SIG-M5 treated with dmso at 0.1 percent for 504 hours (cell line): ENCODE measurements around the gene TMEM154.
"Not testable (repeated sequence)": the region's sequence is repeated elsewhere in the genome, so short reads cannot be mapped to it uniquely, and the experiment has no call there.

Experiments
- DNase-seq: peaks from one replicate; lab custom pipeline; 2025; ENCODE audit not compliant: unreplicated experiment; lab: John Stamatoyannopoulos, UW

Gene TMEM154

GRCh38 chr4:152667781-152668180, 12.0 kb downstream of the TMEM154 start:
- DNase-seq = no peak

GRCh38 chr4:152666946-152667345, 12.9 kb downstream of the TMEM154 start:
- no peak for DNase-seq

DNA sequence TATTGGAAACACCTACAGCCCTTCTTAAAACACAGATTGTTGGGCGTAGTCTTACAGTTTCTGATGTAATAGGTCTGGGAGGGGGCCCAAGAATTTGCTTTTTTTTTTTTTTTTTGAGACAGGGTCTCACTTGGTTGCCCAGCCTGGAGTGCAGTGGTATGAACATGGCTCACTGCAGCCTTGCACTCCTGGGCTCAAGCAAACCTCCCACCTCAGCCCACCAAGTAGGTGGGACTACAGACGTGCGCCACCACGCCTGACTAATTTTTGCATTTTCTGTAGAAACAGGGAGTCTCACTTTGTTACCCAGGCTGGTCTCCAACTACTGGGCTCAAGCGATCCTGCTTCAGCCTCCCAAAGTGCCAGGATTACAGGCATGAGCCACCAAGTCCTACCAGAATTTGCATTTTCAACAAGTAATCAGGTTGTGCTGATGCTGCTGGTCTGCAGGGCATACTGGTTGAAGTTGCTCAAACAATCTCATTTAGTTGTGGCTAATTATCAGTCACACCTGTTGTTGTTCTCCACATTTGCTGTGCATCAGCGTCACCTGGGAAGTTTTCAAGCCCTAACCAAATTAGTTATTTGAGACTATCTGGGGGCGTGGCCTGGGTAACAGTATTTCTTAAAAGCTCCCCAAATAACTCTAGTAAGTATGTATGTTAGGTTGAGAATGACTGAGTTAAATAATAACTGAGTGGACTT, 14.0 kb downstream of the TMEM154 start:
- DNase-seq = no peak

GRCh38 chr4:152664067-152664378, 15.8 kb downstream of the TMEM154 start:
- not testable (repeated sequence) for DNase-seq

DNA sequence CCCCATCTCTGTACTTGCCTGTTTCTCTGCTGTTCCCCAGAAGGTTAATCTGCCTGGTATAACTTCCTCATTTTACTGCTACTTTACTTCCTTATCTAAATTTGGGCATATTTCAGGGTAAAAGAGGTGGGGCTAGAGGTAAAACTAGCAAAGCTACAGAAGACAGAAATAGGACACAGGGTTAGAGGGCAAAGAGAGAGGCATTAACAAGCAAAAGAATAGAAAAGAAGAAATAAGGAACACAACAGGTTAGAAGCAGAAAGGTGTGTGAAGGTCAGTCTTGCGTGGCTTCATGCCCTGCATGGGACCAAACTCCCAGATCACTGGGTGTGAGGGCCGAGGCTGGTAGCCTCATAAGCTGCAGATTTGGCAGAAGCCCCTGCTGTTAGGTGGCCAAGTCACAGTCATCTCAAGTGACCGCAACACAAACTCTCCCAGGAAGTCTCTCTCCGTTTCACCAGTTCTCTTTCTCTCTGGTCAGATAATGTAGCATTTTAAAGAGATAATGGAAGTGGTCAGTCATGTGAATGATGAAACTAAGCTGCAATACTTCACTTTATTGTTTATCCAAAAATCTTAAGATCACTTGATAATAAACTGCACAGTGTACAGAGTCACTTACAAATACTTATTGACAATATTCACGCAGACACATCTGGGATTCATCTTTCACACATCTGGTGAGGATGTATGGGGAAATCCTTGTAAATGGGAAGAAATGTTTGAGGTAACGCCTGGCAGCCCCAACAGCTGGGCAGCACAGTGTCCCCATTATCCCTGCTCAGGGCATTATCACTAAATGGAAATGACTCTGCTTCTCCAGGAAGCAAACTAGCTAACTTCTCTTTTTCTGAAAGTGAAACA, 16.4 kb downstream of the TMEM154 start:
- peak; percentile 90 for DNase-seq

DNA sequence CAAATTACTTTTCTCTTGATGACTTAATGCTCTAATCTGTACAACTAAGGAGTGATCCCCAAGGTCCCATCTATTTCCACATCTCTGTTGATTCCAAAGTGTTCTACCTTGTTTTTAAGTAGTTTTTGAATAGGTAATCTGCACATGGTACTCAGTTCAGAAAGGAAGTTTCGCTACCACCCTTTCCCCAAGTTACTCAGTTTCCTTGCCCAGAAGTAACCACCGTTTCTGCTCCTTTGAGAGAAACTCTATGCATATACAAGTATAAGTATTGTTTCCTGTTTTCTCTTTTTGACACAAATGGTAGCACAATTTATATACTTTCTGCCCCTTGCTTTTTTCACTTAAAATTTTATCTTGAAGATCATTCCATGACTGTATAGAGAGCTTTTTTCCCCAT, 18.1 kb downstream of the TMEM154 start:
- no peak for DNase-seq

DNA sequence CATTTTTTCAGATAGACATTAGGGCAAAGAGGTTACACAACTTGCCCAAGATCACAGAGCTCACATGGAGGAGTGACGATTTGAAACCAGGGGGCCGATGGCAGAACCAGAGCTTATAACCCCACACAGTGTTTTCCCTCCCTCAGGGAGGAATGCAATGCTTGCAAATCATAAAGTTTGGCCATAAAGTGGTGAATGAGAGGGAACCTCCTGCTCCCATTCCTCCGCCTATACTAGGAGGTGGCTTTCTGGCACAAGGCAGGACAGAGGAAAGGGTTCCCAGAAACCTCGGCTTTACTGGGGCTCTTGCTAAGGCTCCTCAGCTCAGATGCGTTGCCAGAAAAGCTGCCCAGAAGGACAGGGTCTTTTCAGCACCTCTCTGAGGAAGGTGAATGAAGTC, 19.3 kb downstream of the TMEM154 start:
- no peak for DNase-seq

DNA sequence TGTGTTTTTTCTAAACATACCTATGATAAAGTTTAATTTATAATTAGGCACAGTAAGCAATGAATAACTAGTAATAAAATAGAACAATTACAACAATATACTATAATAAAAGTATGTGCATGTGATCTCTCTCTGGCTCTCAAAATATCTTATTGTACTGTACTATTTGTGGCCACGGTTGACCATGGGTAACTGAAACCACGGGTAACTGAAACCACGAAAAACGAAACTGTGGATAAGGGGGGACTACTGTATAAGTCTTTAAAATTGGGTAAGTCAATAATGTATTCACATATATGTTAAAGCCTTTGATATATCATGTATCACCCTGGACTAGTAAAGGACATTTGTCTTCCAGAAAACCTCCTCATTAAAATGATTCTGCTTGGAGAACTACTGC, 20.0 kb downstream of the TMEM154 start:
- no peak for DNase-seq

DNA sequence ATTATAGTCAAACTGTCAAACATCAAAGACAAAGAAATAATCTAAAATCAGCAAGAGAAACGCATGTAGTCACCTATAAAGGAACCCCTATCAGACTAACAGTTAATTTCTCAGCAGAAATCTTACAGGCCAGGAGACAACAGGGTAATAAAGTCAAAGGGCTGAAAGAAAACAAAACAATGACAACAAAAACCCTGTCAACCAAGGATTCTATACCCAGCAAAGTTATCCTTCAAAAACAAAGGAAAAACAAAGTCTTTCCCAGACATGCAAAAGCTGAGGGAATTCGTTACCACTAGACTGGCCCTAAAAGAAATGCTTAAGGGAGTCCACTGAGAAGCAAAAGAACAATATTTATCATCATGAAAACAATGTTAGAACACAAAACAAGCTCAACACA, 22.1 kb downstream of the TMEM154 start:
- DNase-seq = no peak

DNA sequence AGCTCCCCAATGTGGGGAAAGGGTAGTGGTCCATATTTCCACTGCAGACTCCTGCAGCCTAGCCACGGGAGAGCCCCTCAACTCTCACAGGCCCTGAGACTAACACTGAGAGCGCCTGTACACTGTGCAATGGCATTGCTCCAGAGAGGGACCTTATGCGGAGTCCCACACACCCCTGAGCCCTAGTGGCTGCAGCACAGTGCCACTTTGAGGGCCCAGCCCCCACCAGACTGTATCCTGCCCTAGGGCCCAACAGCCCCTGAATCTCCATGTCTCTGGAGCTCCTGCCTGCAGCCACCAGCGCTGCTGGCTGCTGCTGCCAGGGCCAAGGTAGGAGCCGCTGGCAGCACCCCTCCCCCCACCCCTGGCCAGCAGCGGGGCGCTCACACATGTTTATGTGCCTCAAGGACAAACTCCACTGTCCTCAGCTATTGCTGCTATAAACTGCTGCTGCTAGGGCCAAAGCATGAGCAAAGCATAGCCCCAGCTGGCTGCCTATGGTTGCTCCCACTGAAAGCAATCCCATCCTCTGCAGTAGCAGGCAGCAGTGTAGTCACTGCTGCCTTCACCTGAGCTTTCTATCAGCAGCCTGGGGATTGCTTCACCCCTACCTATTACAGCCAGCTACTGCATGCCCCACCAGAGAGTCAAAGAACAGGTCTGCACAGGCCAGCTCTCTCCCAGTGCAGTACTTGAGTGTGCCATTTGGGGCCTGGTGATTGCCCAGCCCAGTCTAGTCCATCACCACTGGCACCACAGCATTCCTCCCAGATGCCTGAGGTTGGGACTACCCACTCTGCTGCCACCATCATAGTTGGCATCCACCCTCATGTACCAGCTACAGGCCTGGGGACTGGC, 24.3 kb downstream of the TMEM154 start:
- DNase-seq = no peak

- no peak for DNase-seq
Measured at GRCh38 chr4:152652102-152652501, 27.7 kb downstream of the TMEM154 start.

DNA sequence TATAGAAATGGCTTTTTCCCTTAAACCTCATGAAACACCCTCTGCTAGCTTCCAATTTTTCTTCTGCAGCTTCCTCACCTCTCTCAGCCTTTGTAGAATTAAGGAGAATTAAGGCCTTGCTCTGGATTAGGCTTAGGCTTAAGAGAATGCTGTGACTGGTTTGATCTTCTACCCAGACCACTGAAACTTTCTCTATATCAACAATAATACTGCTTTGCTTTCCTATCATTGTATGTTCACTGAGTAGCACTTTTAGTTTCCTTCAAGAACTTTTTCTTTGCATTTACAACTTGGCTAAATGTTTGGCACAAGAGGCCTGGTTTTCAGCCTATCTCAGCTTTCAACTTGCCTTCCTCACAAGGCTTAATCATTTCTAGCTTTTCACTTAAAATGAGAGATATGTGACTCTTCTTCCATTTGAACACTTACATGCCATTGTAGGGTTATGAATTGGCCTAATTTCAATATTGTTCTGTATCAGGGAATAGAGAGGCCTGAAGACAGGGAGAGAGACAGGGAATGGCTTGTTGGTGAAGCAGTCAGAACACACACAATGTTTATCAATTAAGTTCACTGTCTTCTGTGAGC, 28.2 kb downstream of the TMEM154 start:
- no peak for DNase-seq

- no peak for DNase-seq
Measured at GRCh38 chr4:152646221-152646620, 33.6 kb downstream of the TMEM154 start.

DNA sequence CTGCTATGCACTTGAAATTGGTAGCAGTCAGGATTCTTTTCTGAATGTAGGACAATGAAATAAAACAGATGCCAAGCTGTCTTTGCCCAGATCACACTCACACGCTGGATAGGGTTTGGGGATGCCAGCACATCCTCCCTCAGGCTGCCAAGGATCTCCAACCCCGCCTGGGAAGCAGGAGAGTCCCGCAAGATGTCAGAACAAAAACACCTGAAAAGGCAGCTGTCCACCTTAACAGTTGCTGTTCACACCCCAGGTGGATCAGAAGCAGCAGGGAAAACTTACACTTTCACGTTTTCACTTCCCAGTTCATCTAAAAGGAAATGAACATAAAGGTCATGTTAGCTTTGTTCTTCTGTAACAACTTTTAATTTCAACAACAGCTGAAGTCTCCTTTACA, 35.7 kb downstream of the TMEM154 start:
- DNase-seq = no peak

- DNase-seq = peak; percentile 88
Measured at GRCh38 chr4:152643153-152644035, 36.4 kb downstream of the TMEM154 start.

- DNase-seq = peak; percentile 30
Measured at GRCh38 chr4:152640058-152640921, 39.5 kb downstream of the TMEM154 start.

DNA sequence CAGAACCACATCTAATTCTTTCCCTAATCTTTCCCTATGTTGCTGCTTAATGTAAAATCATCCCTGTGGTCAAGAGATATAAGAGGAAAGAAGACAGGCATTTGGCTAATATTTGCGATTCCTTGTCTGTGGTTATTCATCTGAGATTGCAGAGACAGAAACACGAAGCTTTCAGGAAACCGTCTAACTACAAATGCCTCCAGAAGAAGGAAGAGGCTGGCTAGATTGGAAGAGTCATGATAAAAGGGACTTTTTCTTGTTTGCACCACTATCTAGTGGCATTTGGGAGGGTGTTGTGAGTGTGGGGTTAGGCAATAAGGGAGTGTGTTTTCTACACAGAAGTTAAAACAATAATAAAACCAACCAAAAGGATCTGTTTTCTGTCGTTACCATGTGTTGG, 43.9 kb downstream of the TMEM154 start:
- peak; percentile 52 for DNase-seq

DNA sequence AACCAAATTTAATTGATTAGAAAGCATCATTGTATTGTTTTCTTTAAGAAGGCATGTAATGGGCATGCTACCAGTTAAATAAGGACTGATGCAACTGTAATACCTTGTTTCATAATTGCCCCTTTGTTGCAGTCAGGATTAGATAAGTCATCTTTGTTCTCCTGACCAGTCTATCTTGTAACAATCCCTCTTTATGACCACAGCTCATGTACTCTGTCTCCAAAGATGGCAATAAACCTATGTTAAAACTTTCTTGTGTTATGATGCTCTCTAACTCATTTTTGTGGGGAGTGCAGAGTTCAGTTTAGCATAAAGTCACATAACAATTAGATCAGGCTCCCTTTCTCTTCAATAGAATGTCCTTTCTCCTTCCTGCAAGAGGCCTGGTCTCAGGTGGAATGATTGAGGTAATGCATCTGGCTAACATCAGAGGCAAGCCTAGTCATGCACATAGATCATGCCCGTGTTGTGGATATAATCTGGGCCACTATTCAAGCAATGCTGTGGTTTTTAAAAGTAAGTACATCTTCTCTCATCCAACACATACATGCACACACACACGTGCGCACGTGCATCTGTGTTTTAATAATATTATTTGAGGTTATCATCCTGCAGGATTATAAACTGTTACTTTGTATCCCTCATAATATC, 45.6 kb downstream of the TMEM154 start:
- DNase-seq = peak; percentile 59

DNA sequence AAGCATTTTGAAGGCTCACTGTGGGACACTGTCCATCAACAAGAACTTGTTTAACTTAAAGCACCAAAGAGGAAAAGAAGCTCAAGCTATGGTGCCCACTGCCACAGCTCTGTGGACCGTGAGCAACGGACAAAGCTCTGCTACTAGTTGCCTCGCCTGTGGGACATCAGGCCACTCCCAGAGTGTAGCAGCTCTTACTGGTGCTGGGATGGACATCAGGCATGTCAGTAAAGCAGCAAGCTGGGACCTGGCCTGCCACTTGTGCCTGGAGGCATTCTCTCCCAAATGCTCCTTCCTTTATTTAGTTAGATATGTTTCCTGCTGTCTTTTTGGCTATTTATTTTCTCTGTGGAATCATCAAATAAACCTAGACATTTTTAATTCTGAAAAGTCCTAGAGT, 46.7 kb downstream of the TMEM154 start:
- no peak for DNase-seq
